Inflammatory macrophage treated with lipopolysaccharide for 4 hours (primary cell): ENCODE measurements around the gene IL23A.
"Not testable (repeated sequence)": the region's sequence is repeated elsewhere in the genome, so short reads cannot be mapped to it uniquely, and the experiment has no call there.

Experiments
- DNase-seq: peaks from one replicate; pipeline ENCODE4 v3.0.0-alpha.2; 2020

IL23A gene

DNA sequence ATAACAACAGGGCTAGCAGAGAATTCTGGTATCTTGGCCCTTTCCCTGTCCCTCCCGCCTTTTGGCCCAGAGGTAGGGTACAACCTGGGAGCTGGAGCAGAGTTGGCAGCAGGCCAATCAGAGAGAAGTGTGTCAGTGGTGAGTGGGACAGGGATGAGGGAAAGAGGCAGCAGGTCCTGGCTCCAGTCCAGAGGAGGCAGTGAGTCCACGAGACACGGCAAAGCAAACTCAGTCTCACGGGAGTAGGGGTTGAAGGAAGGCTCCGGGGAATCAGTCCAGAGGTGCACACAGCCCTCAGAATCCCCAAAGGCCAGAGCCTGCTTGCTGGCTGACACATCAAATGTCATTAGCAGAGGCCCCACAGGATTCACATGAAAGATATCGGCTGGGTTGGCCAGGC, 12.2 kb upstream of the IL23A start:
- DNase-seq = no peak

DNA sequence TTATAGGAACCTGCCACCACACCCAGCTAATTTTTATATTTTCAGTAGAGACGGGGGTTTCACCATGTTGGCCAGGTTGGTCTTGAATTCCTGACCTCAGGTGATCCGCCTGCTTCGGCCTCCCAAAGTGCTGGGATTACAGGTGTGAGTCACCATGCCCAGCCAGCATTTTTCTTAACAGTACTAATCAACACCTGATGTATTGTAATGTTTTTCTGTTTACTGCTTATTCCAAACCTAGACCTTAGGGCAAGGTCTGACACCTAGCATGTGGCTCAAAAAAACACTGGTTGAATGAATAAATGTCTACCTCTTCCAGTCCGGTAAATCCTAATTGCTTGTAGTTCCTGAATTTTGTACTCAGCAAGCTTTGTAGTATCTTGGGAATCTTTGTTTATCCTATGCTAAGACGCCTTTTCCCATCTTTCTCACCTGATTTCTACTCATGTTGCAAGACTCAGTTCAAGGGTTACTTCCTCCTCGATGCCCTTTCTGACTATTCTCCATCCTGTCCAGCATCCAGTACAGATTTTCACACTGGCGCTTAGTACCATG, 7.7 kb upstream of the IL23A start:
- DNase-seq = no peak

DNA sequence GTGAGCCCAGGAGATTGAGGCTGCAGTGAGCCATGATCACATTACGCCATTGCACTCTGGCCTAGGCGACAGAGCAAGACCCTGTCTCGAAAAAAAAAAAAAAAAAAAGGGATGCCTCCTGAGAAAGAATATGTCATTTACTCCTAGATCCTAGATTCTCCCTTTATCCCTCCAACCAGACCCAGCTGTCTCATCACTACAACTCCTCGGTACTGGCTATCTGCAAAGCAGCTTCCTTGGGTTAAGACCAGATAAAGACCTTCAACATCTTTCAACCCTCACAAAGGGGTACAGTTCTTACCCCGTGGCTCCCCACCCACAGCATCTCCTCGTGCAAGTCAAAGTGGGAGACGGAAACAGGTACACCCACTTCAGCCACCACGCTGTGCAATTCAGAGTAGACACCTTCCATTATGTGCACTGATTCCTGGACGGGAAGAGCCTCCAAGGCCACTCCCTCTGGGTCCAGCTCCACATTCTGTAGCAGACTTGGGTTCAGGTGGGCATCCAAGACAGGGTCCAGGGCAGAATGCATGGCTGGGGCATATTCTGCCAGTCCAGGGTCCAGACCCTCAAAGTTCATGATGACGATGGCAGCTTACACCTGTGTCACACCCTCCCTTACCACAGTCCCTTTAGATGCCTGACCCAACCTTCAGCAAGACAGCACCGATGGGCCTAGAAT, 6.0 kb upstream of the IL23A start:
- DNase-seq = no peak

DNA sequence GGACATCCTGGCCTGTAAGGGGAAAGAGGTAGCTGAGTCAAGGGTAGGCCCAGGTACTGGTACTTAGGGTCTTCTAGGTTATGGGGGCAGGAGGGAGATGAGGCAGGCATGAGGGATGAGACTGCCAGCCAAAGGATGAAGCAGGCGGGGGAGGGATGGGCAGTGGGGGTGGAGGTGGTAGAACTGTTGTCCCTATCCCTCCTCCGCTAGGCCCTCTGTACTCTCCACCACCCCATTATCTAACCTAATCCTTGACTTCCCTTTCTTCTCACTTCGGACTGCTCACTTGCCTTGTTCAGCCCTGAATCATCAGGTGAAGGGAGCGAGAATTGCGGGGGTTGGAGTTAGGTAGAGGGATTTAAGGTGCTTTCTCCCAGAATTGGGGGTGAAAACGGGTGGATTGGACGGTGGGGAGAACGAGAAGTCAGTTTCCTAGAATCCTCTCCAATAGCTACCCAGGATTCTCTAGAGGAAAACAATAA, 5.4 kb upstream of the IL23A start:
- no peak for DNase-seq

DNA sequence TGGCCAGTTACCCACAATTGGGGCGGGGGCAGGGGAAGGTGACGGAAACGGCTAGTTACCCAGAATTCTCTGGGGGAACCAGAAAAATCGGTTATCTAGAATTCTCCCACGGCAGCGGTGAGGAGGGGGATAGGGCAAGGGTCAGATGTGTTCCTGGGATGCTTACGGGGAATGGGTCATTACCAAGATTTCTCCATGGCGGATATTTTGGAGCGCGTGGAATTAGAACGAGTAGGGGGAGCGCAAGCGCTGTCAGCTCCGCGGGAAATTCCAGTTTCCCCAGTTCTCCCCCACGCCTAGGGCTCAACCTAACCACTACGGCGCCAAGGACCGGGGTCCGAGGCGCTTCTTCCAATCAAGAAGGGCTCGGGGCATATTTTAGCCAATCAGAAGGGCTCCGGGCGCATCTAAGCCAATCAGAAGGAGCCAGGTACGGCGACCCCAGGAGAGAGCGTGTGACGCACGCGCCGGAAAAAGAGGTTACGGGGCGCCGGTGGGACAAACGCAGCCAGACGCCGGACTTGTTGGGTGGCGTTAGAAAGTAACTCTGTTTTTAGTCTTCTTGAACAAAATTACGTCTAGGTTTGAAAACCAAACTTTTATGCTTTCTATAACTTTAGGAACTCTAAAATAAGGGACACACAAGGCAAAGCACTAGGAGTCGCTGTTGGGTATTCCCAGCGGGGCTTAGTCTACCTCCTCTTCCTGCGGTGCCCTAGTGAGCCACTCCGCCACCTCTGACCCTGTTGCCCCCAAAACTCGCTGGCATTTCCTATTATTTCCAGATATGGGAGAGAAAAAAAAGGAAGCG, 4.8 kb upstream of the IL23A start, which contains the start of gene PAN2:
Gene PAN2 (minus strand): TSS at position 322 of the 811 bp plus-strand sequence. CDS start 906 bp downstream, outside the sequence.
- peak; percentile 99 for DNase-seq

DNA sequence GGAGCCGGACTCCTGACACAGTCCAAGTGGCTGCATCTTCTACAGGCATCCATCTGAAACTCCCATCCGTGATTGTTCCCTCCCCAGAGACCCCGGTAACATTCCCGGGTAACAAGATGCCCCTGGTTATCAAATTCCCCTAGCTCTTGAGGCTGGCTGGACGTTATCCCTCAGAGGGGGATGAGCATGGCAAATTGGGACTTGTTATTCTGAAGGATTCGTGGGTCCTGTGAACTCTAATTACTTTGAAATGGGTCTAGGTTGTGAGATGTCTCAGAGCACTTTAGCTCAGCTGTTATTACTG, 4.2 kb upstream of the IL23A start:
- DNase-seq = no peak

DNA sequence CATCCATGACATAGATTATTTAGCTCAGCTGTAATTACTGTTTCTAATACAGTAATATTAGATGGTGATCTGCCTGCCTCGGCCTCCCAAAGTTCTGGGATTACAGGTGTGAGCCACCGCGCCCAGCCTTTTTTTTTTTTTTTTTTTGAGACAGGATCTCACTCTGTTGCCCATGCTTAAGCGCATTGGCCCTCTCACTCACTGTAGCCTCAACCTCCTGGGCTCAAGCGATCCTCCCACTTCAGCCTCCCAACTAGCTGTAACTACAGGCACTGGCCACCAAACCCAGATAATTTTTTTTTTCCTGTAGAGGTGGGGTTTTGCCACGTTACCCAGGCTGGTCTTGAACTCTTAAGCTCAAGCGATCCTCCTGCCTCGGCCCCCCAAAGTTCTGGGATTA, 3.2 kb upstream of the IL23A start:
- not testable (repeated sequence) for DNase-seq

DNA sequence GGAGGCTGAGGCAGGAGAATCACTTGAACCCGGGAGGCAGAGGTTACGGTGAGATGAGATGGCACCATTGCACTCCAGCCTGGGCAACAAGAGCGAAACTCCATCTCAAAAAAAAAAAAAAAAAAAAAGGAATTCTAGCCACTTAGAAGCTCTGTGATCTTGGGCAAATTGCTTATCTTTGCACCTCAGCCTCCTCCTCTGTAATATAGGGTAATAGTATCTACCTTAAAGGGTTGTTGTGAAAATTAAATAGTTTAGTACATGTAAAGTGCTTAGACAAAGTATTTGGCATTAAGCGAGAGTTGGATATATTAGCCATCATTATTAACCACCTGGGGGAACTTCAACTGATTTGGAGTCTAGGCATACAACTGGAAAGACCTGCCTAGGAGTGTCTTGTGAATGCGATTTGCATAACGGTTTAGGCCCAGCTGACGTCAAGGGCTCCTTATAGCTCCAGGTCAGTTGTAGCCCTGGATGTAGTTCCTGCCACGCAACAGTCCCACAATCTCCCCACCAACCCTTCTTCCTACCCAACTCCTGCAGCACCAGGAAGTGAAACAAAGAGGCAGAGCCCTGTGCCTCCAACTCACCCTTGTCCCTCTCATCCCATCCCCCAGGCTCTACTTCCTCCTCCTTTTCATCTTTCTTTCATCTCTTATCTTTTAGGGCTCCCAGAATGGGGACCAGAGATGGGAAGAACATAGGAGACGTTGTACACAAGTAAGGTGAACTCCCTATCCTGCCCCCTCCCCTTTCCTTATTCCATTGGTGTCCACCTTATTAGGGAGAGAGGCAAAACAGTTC, 2.1 kb upstream of the IL23A start:
- DNase-seq = peak; percentile 98

DNA sequence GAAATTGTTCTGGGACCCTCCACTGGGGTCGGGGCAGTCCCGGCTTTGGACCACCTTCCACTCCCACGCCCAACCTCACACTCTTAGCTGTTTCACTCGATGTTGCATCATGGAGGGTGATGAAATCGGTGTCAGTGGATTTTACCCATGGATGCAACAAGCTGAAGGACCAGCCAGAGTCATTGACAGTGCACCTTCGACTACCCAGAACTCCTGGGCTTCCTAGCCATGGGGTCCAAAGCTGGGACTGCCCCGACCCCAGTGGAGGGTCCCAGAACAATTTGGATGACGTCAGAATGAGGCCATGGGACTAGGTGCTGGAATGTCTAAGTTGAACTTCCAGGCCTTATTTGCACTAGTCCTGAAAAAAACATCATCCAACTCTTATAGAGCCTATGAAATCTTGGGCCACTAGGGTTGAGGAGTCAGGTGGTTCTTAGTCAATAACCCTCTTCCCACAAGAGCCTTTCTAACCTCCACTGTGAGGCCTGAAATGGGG, 882 bp upstream of the IL23A start:
- DNase-seq = peak; percentile 92

DNA sequence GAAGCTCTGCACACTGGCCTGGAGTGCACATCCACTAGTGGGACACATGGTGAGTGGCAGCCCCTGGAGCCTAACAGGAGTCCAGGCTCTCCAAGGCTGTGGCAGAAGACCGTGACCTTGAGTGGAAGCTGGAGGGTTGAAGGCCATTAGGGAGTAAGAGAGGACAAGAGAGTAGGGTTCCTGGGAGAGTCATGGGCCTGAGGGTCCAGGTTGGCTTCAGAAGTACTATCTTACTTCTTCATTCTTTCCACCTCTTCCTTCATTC, 406 bp downstream of the IL23A start:
- no peak for DNase-seq

DNA sequence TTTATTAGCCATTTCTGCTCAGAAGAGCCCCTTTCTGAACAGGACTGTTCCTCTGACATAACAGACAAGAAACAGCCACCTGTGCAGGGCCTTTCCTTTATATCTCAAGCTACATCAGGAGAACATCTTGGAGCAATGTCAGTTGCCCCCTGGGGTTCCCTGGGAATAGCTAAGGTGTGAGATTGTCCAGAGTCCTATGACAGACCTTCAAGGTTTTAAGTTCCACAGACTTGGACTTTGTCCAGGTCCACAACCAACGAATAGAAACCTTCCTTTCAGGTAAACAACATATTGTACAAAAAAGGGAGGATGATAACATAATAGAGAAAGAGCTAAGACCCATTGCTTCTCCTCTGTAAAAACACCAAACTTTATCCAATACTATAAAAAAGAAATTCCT, 2.9 kb downstream of the IL23A start:
- DNase-seq = no peak

DNA sequence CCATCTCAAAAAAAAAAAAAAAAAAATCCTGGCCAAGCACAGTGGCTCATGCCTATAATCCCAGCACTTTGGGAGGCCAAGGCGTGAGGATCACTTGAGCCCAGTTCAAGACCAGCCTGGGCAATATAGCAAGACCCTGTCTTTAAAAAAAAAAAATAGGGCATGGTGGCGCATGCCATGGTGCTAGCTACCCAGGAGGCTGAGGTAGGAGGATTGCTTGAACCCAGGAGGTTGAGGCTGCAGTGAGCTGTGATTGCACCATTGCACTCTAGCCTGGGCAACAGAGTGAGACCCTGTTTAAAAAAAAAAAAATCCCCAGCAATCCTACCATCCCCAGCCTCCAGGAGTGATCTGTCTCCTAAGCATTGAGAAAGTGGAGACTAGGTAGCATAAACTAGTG, 3.6 kb downstream of the IL23A start:
- not testable (repeated sequence) for DNase-seq

DNA sequence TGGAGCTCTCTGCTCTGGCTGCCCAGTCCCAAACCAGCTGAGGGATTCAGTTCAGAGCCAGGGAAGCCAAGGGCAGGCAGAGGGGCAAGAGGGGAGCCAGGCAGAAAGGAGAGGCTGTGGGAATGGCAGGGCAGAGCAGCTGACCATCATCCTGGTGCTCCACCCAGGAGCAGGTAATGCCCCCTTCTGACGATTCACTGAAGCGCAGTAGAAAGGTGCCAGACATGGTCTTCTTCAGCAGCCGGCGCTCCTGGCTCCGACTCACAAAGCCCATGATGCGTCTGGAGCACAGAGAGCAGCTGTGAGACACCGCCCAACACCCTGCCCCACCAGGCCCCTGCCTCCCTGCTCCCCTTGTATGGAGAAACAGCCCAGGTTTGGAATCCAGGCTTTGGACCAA, 8.0 kb downstream of the IL23A start:
- no peak for DNase-seq

DNA sequence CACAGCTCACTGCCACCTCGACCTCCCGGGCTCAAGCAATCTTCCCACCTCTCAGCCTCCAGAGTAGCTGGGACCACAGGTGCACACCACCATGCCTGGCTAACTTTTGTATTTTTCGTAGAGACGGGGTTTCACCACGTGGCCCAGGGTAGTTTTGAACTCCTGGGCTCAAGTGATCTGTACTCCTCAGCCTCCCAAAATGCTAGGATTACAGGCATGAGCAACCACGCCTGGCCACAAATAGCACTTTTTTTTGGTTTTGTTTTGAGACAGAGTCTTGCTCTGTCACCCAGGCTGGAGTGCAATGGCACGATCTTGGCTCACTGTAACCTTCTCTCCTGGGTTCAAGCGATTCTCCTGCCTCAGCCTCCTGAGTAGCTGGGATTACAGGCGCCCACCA, 8.6 kb downstream of the IL23A start:
- not testable (repeated sequence) for DNase-seq

DNA sequence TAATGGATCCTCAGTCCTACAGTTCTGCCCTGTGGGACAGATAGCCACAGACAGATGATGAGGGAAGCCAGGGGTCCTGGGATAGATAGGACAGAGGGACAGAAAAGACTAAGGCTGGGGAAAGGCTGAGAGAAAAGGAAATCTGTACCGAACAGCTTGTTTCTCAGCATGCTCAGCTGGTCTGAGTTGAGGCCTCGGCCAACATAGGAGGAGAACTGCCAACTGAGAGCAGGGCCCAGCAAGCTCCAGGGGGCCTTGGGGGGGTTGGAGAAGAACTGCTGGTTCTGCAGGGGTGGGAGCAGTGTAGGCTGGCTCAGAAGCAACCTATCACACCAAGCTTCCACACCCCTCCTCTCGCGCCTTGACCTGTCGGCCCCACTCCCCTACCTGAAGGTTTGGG, 10.1 kb downstream of the IL23A start:
- no peak for DNase-seq

DNA sequence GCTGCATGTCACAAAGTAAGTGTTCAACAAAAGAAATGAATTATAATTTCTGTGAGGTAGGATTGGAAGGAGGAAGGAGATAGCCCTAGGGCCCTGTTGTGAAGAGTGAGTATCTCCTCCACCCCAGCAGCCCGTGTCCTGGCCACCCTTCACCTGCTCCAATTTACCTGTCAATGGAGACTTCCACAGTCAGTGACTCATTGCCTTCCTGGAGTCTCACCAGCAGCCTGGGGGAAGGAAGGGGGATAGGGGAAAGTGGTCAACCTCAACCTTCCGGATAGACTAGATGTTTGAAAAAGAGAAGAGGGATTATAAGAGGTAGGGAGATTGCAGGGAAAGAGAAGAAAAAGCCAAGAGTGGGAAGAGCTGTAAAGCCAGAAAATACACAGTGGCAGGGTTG, 12.0 kb downstream of the IL23A start:
- DNase-seq = no peak

DNA sequence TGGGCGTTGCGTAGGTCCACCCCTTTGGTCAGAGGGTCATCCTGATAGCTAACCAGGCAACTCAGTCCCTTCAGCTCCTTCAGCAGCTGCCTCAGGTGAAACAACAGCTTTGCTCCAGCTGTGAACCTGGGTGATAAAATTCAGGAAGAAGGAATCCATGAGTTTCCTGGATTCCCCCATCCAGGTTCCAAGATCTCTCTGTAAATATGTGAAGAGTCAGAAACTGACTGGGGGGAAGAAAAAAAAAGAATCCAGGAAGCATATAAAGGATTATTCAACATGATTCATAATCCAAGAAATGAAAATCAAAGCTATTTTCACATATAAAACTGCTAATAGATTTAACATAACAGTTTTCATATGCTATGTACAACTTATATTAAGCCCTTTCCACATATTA, 12.6 kb downstream of the IL23A start:
- no peak for DNase-seq

DNA sequence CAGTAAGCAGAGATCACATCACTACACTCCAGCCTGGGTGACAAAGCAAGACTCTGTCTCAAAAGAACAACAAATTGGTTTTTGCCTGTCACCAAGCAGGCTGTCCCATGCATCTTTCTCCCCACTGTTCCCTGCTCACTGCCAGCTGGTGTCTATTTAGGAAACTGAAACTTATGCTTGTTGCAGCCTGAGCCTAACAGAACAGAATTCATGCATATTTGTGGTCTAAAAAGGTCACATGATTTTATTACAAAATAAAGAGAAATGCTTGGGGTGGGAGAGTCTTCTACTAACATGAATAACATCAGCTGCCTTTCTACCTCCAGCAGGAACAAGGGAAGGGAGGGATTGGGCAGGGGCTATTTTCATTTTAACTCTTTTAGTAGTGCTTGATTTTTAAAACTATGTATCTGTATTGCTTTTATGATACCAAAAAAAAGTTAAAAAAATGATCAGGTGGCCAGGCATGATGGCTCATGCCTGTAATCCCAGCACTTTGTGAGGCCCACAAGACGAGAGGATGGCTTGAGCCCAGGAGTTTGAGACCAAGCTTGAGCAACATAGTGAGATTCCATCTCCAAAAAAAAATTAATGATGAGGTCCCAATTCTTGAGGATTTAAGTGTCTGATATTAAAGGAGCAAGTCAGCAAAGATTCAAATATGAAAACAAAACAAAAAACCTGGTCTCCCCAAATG, 20.3 kb downstream of the IL23A start:
- DNase-seq = peak; percentile 87

DNA sequence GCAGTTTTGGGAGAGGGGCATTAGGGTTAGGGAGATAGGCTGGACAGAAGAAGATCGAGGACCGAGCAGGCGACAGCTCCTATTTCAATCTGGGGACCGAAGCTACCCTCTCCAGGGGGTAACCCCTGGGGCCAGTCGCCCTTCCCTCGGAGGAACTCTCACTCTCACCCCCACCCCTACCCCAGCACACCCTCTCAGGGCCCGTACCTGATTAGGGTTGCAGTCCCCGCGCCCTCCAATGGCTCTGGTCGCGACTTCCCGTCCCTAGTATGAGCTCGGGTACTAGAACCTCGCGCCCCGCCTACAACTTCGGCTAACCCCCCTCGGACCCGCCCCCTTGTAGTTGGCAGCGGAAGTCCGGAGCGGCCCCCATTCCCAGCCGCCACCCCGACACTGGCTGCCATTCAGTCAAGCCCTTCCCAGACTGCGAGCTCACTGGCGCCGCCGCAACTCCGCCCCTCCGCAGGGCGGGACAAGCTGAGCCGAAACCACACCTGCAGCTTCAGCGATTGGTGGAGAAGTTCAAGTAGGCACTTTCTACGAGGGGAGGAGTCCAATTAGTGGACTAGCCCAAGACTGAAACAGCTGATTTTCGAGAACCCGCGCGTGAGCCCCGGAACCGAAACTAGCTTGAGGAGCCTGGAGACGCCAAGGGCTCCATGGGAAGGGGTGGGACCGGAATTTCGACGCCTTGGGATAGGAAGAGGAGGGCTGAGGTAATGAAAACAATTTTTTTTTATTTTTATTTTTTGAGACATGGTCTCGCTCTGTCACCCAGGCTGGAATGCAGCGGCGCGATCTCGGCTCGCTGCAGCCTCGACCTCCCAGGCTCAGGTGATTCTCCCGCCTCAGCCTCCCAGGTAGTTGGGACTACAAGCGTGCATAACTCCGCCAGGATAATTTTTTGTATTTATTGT, 21.4 kb downstream of the IL23A start, which contains the start of gene STAT2:
Gene STAT2 (minus strand): TSS at position 257 of the 917 bp plus-strand sequence. CDS start 3,536 bp downstream, outside the sequence.
- DNase-seq = peak; percentile 100

DNA sequence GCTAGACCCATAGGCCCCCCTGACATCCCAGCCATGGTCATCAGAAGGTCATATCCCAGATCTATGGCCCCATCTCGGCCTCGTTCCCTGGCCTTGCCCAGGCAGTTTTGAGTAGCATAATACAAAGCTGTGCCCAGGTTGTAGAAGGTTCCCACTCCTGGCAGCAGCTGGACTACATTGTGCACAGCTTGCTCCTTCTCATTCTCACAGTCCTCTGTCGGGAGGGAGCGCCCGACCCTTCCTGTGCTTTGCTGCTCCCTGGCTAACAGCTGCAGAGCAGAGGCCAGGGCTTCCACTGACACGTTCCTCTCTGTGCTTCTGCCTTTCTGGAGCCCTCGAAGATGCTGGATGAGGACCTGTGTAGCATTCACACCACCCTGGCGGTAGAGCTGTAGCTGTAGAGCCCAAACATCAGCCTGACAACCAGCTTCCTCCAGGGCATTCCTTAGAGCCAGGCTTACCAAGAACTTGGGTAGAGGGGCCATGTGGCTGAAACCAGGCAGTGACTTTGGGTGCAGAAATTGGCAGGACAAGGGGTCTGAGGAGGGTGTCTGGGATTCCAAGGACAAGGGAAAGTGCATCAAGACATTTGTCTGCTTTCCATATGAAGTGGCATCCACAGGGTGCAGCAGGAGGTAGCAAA, 22.9 kb downstream of the IL23A start:
- DNase-seq = no peak
